GM23338 (cell line): ENCODE measurements around the gene NUMB. TPM values are rescaled to one million over a fixed set of nuclear protein-coding genes. Genes with fewer than 3 reads are reported as not detected.

Source experiments
- ATAC-seq: fragments of 200-7000 bp; cut with Tn5 transposase; 3 replicates; pipeline ENCODE4 v1.9.1; 2020
- DNase-seq: peaks from one replicate; pipeline ENCODE4 v3.0.0-alpha.2; 2015; ENCODE audit warnings: low spot score
- H2AFZ ChIP-seq: fragments of 200-600 bp; sonication (generic); 2 replicates; pipeline ENCODE4 v1.8.0; 2016; ENCODE audit warnings: antibody characterized with exemption, mild to moderate bottlenecking, moderate library complexity
- H3F3A ChIP-seq: fragments of 200-600 bp; sonication (generic); replicated peaks from 2 replicates; pipeline ENCODE4 v1.8.0; 2017; ENCODE audit warnings: antibody characterized with exemption, mixed run types, low read depth
- H3K27ac ChIP-seq: fragments of 200-600 bp; sonication (generic); 2 replicates; pipeline ENCODE4 v1.6.1; 2016; ENCODE audit warnings: low read depth
- H3K27me3 ChIP-seq: fragments of 200-600 bp; sonication (generic); 2 replicates; pipeline ENCODE4 v1.8.0; 2016; ENCODE audit warnings: mild to moderate bottlenecking, mixed run types, moderate library complexity; ENCODE audit not compliant: insufficient read depth
- H3K36me3 ChIP-seq: fragments of 200-600 bp; sonication (generic); 2 replicates; pipeline ENCODE4 v1.8.0; 2016; ENCODE audit warnings: mild to moderate bottlenecking; ENCODE audit not compliant: insufficient read depth
- H3K4me1 ChIP-seq: fragments of 200-600 bp; sonication (generic); 2 replicates; pipeline ENCODE4 v1.8.0; 2016; ENCODE audit warnings: mild to moderate bottlenecking, moderate library complexity; ENCODE audit not compliant: insufficient read depth
- H3K4me2 ChIP-seq: fragments of 200-600 bp; sonication (generic); 2 replicates; pipeline ENCODE4 v1.7.1; 2017; ENCODE audit warnings: mixed run types
- H3K4me3 ChIP-seq: fragments of 200-600 bp; sonication (generic); 2 replicates; pipeline ENCODE4 v1.6.1; 2016; ENCODE audit warnings: mixed run types
- H3K79me2 ChIP-seq: fragments of 200-600 bp; sonication (generic); replicated peaks from 2 replicates; pipeline ENCODE4 v1.8.0; 2017; ENCODE audit warnings: mild to moderate bottlenecking; ENCODE audit not compliant: insufficient read depth
- H3K9me2 ChIP-seq: fragments of 200-600 bp; sonication (generic); 2 replicates; pipeline ENCODE4 v1.8.0; 2017; ENCODE audit not compliant: insufficient read depth
- H4K20me1 ChIP-seq: fragments of 200-600 bp; sonication (generic); replicated peaks from 2 replicates; pipeline ENCODE4 v1.8.0; 2017; ENCODE audit warnings: mild to moderate bottlenecking; ENCODE audit not compliant: insufficient read depth
- H3K27ac Mint-ChIP-seq: 2 replicates; pipeline ENCODE4 v1.8.0; 2020; ENCODE audit warnings: inconsistent platforms, mild to moderate bottlenecking, moderate library complexity, mixed read lengths
- H3K27me3 Mint-ChIP-seq: 3 replicates; pipeline ENCODE4 v1.8.0; 2022; ENCODE audit warnings: low read depth, mild to moderate bottlenecking, moderate library complexity, mixed read lengths, inconsistent platforms; ENCODE audit not compliant: insufficient read depth, poor library complexity
- H3K36me3 Mint-ChIP-seq: 3 replicates; pipeline ENCODE4 v1.8.0; 2021; ENCODE audit warnings: low read depth, mild to moderate bottlenecking, inconsistent platforms, moderate library complexity, mixed read lengths
- H3K4me1 Mint-ChIP-seq: 3 replicates; pipeline ENCODE4 v1.8.0; 2020; ENCODE audit warnings: mild to moderate bottlenecking, inconsistent platforms, mixed read lengths
- H3K4me3 Mint-ChIP-seq: 3 replicates; pipeline ENCODE4 v1.8.0; 2021; ENCODE audit warnings: moderate library complexity, mild to moderate bottlenecking, inconsistent platforms, mixed read lengths
- H3K9me3 Mint-ChIP-seq: 3 replicates; pipeline ENCODE4 v1.8.0; 2020; ENCODE audit warnings: moderate library complexity, mild to moderate bottlenecking, inconsistent platforms, mixed read lengths
- CREB1 ChIP-seq: fragments of 250-450 bp; sonication (Bioruptor Pico); IDR thresholded peaks from 2 replicates; pipeline ENCODE4 v1.5.0; 2020; ENCODE audit warnings: low read depth, mild to moderate bottlenecking, moderate library complexity
- ETS1 ChIP-seq: IDR thresholded peaks from 2 replicates; pipeline ENCODE4 v1.6.1; 2016; ENCODE audit warnings: antibody characterized with exemption
- EZH2 ChIP-seq: fragments of 200-600 bp; sonication (generic); IDR thresholded peaks from one replicate; pipeline ENCODE4 v1.8.0; 2017; ENCODE audit warnings: antibody characterized with exemption, mild to moderate bottlenecking, low read depth; ENCODE audit not compliant: unreplicated experiment
- EZH2phosphoT487 ChIP-seq: fragments of 200-600 bp; sonication (generic); IDR thresholded peaks from one replicate; pipeline ENCODE4 v1.8.1; 2018; ENCODE audit warnings: antibody characterized with exemption; ENCODE audit not compliant: unreplicated experiment
- JUNB ChIP-seq: IDR thresholded peaks from one replicate; pipeline ENCODE4 v1.6.1; 2016; ENCODE audit warnings: antibody characterized with exemption; ENCODE audit not compliant: unreplicated experiment
- ZNF331 ChIP-seq: fragments of 250-450 bp; sonication (Bioruptor Pico); IDR thresholded peaks from 2 replicates; pipeline ENCODE4 v1.5.0; 2020; ENCODE audit warnings: low read depth, mild to moderate bottlenecking, moderate library complexity
- polyA plus RNA-seq: library from polyadenylated mRNA; unstranded; fragments of >200 nt; fragmentation: Nextera tagmentation; extraction: Ambion mirVana; gene quantifications from 2 replicates; pipeline ENCODE4 v1.2.1, GENCODE V29; 2016
- small RNA-seq: library from RNA; depleted of rRNA; stranded (forward); fragments of <200 nt; gene quantifications from one replicate; pipeline ENCODE3, GENCODE V24; 2014; ENCODE audit warnings: low replicate concordance
- total RNA-seq: library from RNA; depleted of rRNA; stranded (reverse); fragments of >200 nt; shearing (Covaris generic); gene quantifications from 2 replicates; pipeline ENCODE4 v1.2.3, GENCODE V29; 2014; rRNA removed

NUMB gene
- total and polyA plus RNA-seq, 2 experiments from 2014 or later, result 32.1 to 36.7 TPM

- Mint-ChIP-seq H3K4me3 (no peak overlapping the region), H3K27ac (no peak overlapping the region), H3K4me1 (peaks cover 29% of the 10 kb centered on the region), H3K9me3 (no peaks in the 10 kb centered on the region), H3K27me3 (peaks cover 13% of the 10 kb centered on the region), H3K36me3 (peaks cover 3% of the 10 kb centered on the region; the same call in 1 of the 3 replicates)
- H3K4me2 ChIP-seq, result no peak overlapping the region
- no peak for TF ChIP-seq EZH2phosphoT487
- TF ChIP-seq CREB1 (CRISPR knock-in tag), result no peak
- no peak for TF ChIP-seq ZNF331 (CRISPR knock-in tag)
- TF ChIP-seq ETS1, result no peak
- TF ChIP-seq EZH2, result no peak
- TF ChIP-seq JUNB, result no peak
- no peak overlapping the region for H2AFZ ChIP-seq
- H4K20me1 ChIP-seq, result no peaks in the 10 kb centered on the region; the same call in 1 of the 2 replicates
- no peaks in the 10 kb centered on the region for H3K9me2 ChIP-seq
- no peak overlapping the region for H3K27ac ChIP-seq
- no peaks in the 10 kb centered on the region for H3F3A ChIP-seq
- ATAC-seq (no peak), DNase-seq (no peak)
- no peaks in the 10 kb centered on the region for H3K36me3 ChIP-seq
- H3K4me1 ChIP-seq, result peaks cover 22% of the 10 kb centered on the region; the same call in 1 of the 2 replicates
- H3K4me3 ChIP-seq, result no peak overlapping the region
- no peaks in the 10 kb centered on the region for H3K79me2 ChIP-seq
- no peaks in the 10 kb centered on the region for H3K27me3 ChIP-seq
Observed at GRCh38 chr14:73225496-73225895, 232.8 kb downstream of the NUMB start.

Small RNA genes within 50 kb of the gene (small RNA-seq; reads per million reads assigned to genes)
- not detected for gene RNU6-419P

Other genes starting within 250 kb of the NUMB start
- gene PAPLN, start 221.0 kb downstream of the NUMB start, total RNA-seq, result 11.3 and 13.2 TPM in 2 replicates
- 2.4 and 2.8 TPM in 2 replicates for gene PAPLN, start 221.0 kb downstream of the NUMB start, polyA plus RNA-seq
- gene RIOX1, start 32.4 kb upstream of the NUMB start, total RNA-seq, result 54.2 and 57.3 TPM in 2 replicates
- 21.2 and 24.6 TPM in 2 replicates for gene RIOX1, start 32.4 kb upstream of the NUMB start, polyA plus RNA-seq
- gene ACOT1, start 78.6 kb upstream of the NUMB start, total RNA-seq, result 6.0 and 9.2 TPM in 2 replicates
- 3.7 and 5.1 TPM in 2 replicates for gene ACOT1, start 78.6 kb upstream of the NUMB start, polyA plus RNA-seq
- 0.56 TPM in 1 of 2 replicates, not detected in the other for gene HEATR4, start 100.4 kb upstream of the NUMB start, total RNA-seq
- gene HEATR4, start 100.4 kb upstream of the NUMB start, polyA plus RNA-seq, result 1.6 and 1.7 TPM in 2 replicates
- 9.1 and 10.7 TPM in 2 replicates for gene ACOT2, start 110.7 kb upstream of the NUMB start, total RNA-seq
- 9.6 and 9.8 TPM in 2 replicates for gene ACOT2, start 110.7 kb upstream of the NUMB start, polyA plus RNA-seq
- 1.6 and 3.7 TPM in 2 replicates for gene ACOT4, start 133.3 kb upstream of the NUMB start, total RNA-seq
- 0.97 and 1.0 TPM in 2 replicates for gene ACOT4, start 133.3 kb upstream of the NUMB start, polyA plus RNA-seq
- gene ACOT6, start 154.0 kb upstream of the NUMB start, total RNA-seq, result 0.83 TPM in 1 of 2 replicates, not detected in the other
- gene ACOT6, start 154.0 kb upstream of the NUMB start, polyA plus RNA-seq, result 0.24 and 0.44 TPM in 2 replicates
- 7.6 and 10.6 TPM in 2 replicates for gene DNAL1, start 186.4 kb upstream of the NUMB start, total RNA-seq
- gene DNAL1, start 186.4 kb upstream of the NUMB start, polyA plus RNA-seq, result 23.6 and 29.3 TPM in 2 replicates